Trophoblast cell (in vitro differentiated cells and primary cell): ENCODE measurements around the gene MAML1.

Experiments
- DNase-seq, 2 donors: peaks; one replicate each; pipeline ENCODE4 v3.0.0-alpha.2; 2016
- H2AFZ ChIP-seq: 2 replicates; pipeline ENCODE4 v1.6.1; 2013; ENCODE audit warnings: low read length, moderate library complexity, mild to moderate bottlenecking; ENCODE audit not compliant: insufficient read depth, poor library complexity
- H2AK5ac ChIP-seq: 2 replicates; pipeline ENCODE4 v1.6.1; 2013; ENCODE audit warnings: mild to moderate bottlenecking, low read length
- H2BK120ac ChIP-seq: 2 replicates; pipeline ENCODE4 v1.6.1; 2013; ENCODE audit warnings: low read length, mild to moderate bottlenecking, moderate library complexity; ENCODE audit not compliant: insufficient read depth, poor library complexity
- H2BK12ac ChIP-seq: 2 replicates; pipeline ENCODE4 v1.6.1; 2013; ENCODE audit warnings: mild to moderate bottlenecking, low read length, moderate library complexity
- H2BK5ac ChIP-seq: 2 replicates; pipeline ENCODE4 v1.6.1; 2013; ENCODE audit warnings: low read length, low read depth, moderate library complexity, mild to moderate bottlenecking; ENCODE audit not compliant: poor library complexity
- H3K14ac ChIP-seq: 2 replicates; pipeline ENCODE4 v1.6.1; 2013; ENCODE audit warnings: mild to moderate bottlenecking, low read length
- H3K18ac ChIP-seq: 2 replicates; pipeline ENCODE4 v1.6.1; 2013; ENCODE audit warnings: mild to moderate bottlenecking, low read length
- H3K23ac ChIP-seq: 2 replicates; pipeline ENCODE4 v1.6.1; 2013; ENCODE audit warnings: low read length
- H3K27ac ChIP-seq: 2 replicates; pipeline ENCODE4 v1.5.1; 2013; ENCODE audit warnings: low read depth, mild to moderate bottlenecking, inconsistent platforms, low read length, moderate library complexity
- H3K27me3 ChIP-seq: 2 replicates; pipeline ENCODE4 v1.6.1; 2013; ENCODE audit warnings: inconsistent platforms, mild to moderate bottlenecking, low read length, moderate library complexity; ENCODE audit not compliant: insufficient read depth
- H3K36me3 ChIP-seq, 2 experiments: 1 replicate in 1 of 2; 2 replicates in 1 of 2; pipeline ENCODE4 v1.6.1; 2013; ENCODE audit warnings: low read length in 2 of 2, mild to moderate bottlenecking in 2 of 2, moderate library complexity in 1 of 2; ENCODE audit not compliant: insufficient read depth in 2 of 2, control insufficient read depth in 1 of 2
- H3K4ac ChIP-seq: 2 replicates; pipeline ENCODE4 v1.6.1; 2013; ENCODE audit warnings: low read depth, mild to moderate bottlenecking, low read length, moderate library complexity
- H3K4me1 ChIP-seq, 2 experiments: 1 replicate in 1 of 2; 2 replicates in 1 of 2; pipeline ENCODE4 v1.6.1; 2013; ENCODE audit warnings: low read length in 2 of 2, mild to moderate bottlenecking in 2 of 2, moderate library complexity in 1 of 2; ENCODE audit not compliant: insufficient read depth in 2 of 2, control insufficient read depth in 1 of 2
- H3K4me2 ChIP-seq: 2 replicates; pipeline ENCODE4 v1.6.1; 2013; ENCODE audit warnings: inconsistent platforms, mild to moderate bottlenecking, low read length, moderate library complexity
- H3K4me3 ChIP-seq: 2 replicates; pipeline ENCODE4 v1.5.1; 2013; ENCODE audit warnings: mild to moderate bottlenecking, low read depth, low read length, inconsistent platforms
- H3K79me1 ChIP-seq: one replicate; pipeline ENCODE4 v1.6.1; 2013; ENCODE audit warnings: low read length
- H3K79me2 ChIP-seq: 2 replicates; pipeline ENCODE4 v1.6.1; 2013; ENCODE audit warnings: low read length, mild to moderate bottlenecking; ENCODE audit not compliant: control insufficient read depth, insufficient read depth, poor library complexity
- H3K9ac ChIP-seq: 2 replicates; pipeline ENCODE4 v1.6.1; 2013; ENCODE audit warnings: mild to moderate bottlenecking, low read length
- H3K9me3 ChIP-seq: 2 replicates; pipeline ENCODE4 v1.6.1; 2013; ENCODE audit warnings: low read depth, mild to moderate bottlenecking, control low read depth, inconsistent platforms, low read length; ENCODE audit not compliant: insufficient read depth
- H4K12ac ChIP-seq: 2 replicates; pipeline ENCODE4 v1.6.1; 2013; ENCODE audit warnings: low read depth, mild to moderate bottlenecking, low read length, moderate library complexity
- H4K8ac ChIP-seq: 2 replicates; pipeline ENCODE4 v1.6.1; 2013; ENCODE audit warnings: low read depth, mild to moderate bottlenecking, low read length, moderate library complexity
- H4K91ac ChIP-seq: one replicate; pipeline ENCODE4 v1.6.1; 2013; ENCODE audit warnings: low read depth, mild to moderate bottlenecking, low read length, moderate library complexity
- WGBS: extraction: QIAGEN DNeasy Blood & Tissue Kit; methylation state at CpG from one replicate; pipeline ENCODE4 v1.1.7; 2013; ENCODE audit warnings: missing lambda C conversion rate; ENCODE audit not compliant: insufficient read length, insufficient coverage; ENCODE audit errors: extremely low coverage; 5-methylcytosine and 5-hydroxymethylcytosine counted together

Gene MAML1

GRCh38 chr5:179805070-179805528, 72.5 kb downstream of the MAML1 start:
- peak overlapping the region; percentile 86 for H3K4me3 ChIP-seq
- no CpG with 5 or more reads among the region's 9 CpGs for WGBS
- no peak overlapping the region for H2BK120ac ChIP-seq
- peak overlapping the region; percentile 13 for H2AFZ ChIP-seq
- peak overlapping the region; percentile 76 for H3K14ac ChIP-seq
- H3K36me3 ChIP-seq = peaks cover 29 to 31% of the 10 kb centered on the region in 2 experiments
- H4K8ac ChIP-seq = peak overlapping the region; percentile 15
- no peaks in the 10 kb centered on the region for H3K9me3 ChIP-seq
- H2BK12ac ChIP-seq = no peak overlapping the region
- H3K4me2 ChIP-seq = peak overlapping the region; percentile 71
- no peak overlapping the region for H3K23ac ChIP-seq
- H3K27ac ChIP-seq = no peak overlapping the region
- peak overlapping the region; percentile 41 for H2AK5ac ChIP-seq
- DNase-seq = no peak
- H3K79me1 ChIP-seq = peaks cover 15% of the 10 kb centered on the region
- peaks cover 19% of the 10 kb centered on the region for H3K79me2 ChIP-seq
- no peaks in the 10 kb centered on the region for H3K27me3 ChIP-seq
- H4K12ac ChIP-seq = peak overlapping the region; percentile 46
- H3K4ac ChIP-seq = peak overlapping the region; percentile 95
- H3K18ac ChIP-seq = peak overlapping the region; percentile 75
- peak overlapping the region; percentile 78 for H3K9ac ChIP-seq
- H2BK5ac ChIP-seq = no peak overlapping the region
- H4K91ac ChIP-seq = peak overlapping the region; percentile 97
- peaks cover 13 to 19% of the 10 kb centered on the region in 2 experiments for H3K4me1 ChIP-seq

- Histone ChIP-seq H3K36me3 (peaks cover 23 to 25% of the 10 kb centered on the region in 2 experiments), H3K4ac (peak overlapping the region; percentile 95), H3K4me1 (peaks cover 13 to 19% of the 10 kb centered on the region in 2 experiments), H3K4me3 (peak overlapping the region; percentile 86), H4K91ac (peak overlapping the region; percentile 97), H3K18ac (peak overlapping the region; percentile 98), H3K4me2 (peak overlapping the region; percentile 71), H3K9ac (peak overlapping the region; percentile 94), H2AFZ (peak overlapping the region; percentile 80), H2BK120ac (peak overlapping the region; percentile 89), H2AK5ac (peak overlapping the region; percentile 71), H3K9me3 (no peaks in the 10 kb centered on the region), H3K79me1 (peaks cover 15% of the 10 kb centered on the region), H3K14ac (peak overlapping the region; percentile 95), H3K23ac (no peak overlapping the region), H3K79me2 (peaks cover 19% of the 10 kb centered on the region), H4K12ac (peak overlapping the region; percentile 64), H4K8ac (peak overlapping the region; percentile 85), H2BK5ac (peak overlapping the region; percentile 85), H2BK12ac (no peak overlapping the region), H3K27ac (peak overlapping the region; percentile 56), H3K27me3 (no peaks in the 10 kb centered on the region)
- DNase-seq = peak in 1 of 2 donors; percentile 36
- no CpG with 5 or more reads among the region's 65 CpGs for WGBS
Measured at GRCh38 chr5:179805529-179806249, 73.1 kb downstream of the MAML1 start.

- Histone ChIP-seq H3K27me3 (no peaks in the 10 kb centered on the region), H4K91ac (peak within 1 kb of the TSS; percentile 97), H3K4me3 (peak within 1 kb of the TSS; percentile 86), H3K27ac (peak within 1 kb of the TSS; percentile 89), H2BK120ac (peak within 1 kb of the TSS; percentile 97), H3K9me3 (no peaks in the 10 kb centered on the region), H2AK5ac (peak within 1 kb of the TSS; percentile 99), H3K4me2 (peak within 1 kb of the TSS; percentile 76), H2BK5ac (peak within 1 kb of the TSS; percentile 99), H3K14ac (peak within 1 kb of the TSS; percentile 99), H3K4ac (peak within 1 kb of the TSS; percentile 99), H3K23ac (no peak within 1 kb of the TSS), H4K12ac (peak within 1 kb of the TSS; percentile 100), H4K8ac (peak within 1 kb of the TSS; percentile 99), H3K79me2 (peaks cover 19% of the 10 kb centered on the region), H2AFZ (peak within 1 kb of the TSS; percentile 96), H2BK12ac (peak within 1 kb of the TSS; percentile 42), H3K4me1 (peaks cover 13 to 19% of the 10 kb centered on the region in 2 experiments), H3K36me3 (peaks cover 15 to 18% of the 10 kb centered on the region in 2 experiments), H3K79me1 (peaks cover 15% of the 10 kb centered on the region), H3K9ac (peak within 1 kb of the TSS; percentile 94), H3K18ac (peak within 1 kb of the TSS; percentile 100)
- no CpG with 5 or more reads among the region's 108 CpGs for WGBS
- peak; percentile 60 to 79 for DNase-seq
Measured at GRCh38 chr5:179806250-179807048, 73.8 kb downstream of the MAML1 start, which contains the start of gene MGAT4B. MGAT4B (minus strand) TSS chr5:179806866; CDS start chr5:179806583, 283 bp downstream.

GRCh38 chr5:179812135-179812825, 79.7 kb downstream of the MAML1 start:
- Histone ChIP-seq H2BK12ac (no peak overlapping the region), H3K79me1 (peaks cover 11% of the 10 kb centered on the region), H3K4me2 (no peak overlapping the region), H3K36me3 (peaks cover 20 to 27% of the 10 kb centered on the region in 2 experiments), H3K23ac (no peak overlapping the region), H2BK5ac (no peak overlapping the region), H2BK120ac (no peak overlapping the region), H3K9ac (no peak overlapping the region), H4K12ac (no peak overlapping the region), H3K27me3 (no peaks in the 10 kb centered on the region), H3K4me1 (peaks cover 6 to 15% of the 10 kb centered on the region in 2 experiments), H3K9me3 (no peaks in the 10 kb centered on the region), H2AFZ (no peak overlapping the region), H3K4me3 (no peak overlapping the region), H3K14ac (no peak overlapping the region), H3K18ac (no peak overlapping the region), H4K91ac (no peak overlapping the region), H2AK5ac (no peak overlapping the region), H3K4ac (no peak overlapping the region), H4K8ac (no peak overlapping the region), H3K27ac (no peak overlapping the region), H3K79me2 (peaks cover 3% of the 10 kb centered on the region)
- WGBS = no CpG with 5 or more reads among the region's 27 CpGs
- no peak for DNase-seq
